CMK (cell line): ENCODE data around the gene NEMF.
"Not testable (repeated sequence)": the region's sequence is repeated elsewhere in the genome, so short reads cannot be mapped to it uniquely, and the experiment has no call there.

Source experiments
- DNase-seq: peaks from one replicate; pipeline ENCODE4 v3.0.0-alpha.2; 2010; ENCODE audit warnings: low read depth

The NEMF gene, protein sequence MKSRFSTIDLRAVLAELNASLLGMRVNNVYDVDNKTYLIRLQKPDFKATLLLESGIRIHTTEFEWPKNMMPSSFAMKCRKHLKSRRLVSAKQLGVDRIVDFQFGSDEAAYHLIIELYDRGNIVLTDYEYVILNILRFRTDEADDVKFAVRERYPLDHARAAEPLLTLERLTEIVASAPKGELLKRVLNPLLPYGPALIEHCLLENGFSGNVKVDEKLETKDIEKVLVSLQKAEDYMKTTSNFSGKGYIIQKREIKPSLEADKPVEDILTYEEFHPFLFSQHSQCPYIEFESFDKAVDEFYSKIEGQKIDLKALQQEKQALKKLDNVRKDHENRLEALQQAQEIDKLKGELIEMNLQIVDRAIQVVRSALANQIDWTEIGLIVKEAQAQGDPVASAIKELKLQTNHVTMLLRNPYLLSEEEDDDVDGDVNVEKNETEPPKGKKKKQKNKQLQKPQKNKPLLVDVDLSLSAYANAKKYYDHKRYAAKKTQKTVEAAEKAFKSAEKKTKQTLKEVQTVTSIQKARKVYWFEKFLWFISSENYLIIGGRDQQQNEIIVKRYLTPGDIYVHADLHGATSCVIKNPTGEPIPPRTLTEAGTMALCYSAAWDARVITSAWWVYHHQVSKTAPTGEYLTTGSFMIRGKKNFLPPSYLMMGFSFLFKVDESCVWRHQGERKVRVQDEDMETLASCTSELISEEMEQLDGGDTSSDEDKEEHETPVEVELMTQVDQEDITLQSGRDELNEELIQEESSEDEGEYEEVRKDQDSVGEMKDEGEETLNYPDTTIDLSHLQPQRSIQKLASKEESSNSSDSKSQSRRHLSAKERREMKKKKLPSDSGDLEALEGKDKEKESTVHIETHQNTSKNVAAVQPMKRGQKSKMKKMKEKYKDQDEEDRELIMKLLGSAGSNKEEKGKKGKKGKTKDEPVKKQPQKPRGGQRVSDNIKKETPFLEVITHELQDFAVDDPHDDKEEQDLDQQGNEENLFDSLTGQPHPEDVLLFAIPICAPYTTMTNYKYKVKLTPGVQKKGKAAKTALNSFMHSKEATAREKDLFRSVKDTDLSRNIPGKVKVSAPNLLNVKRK

DNA sequence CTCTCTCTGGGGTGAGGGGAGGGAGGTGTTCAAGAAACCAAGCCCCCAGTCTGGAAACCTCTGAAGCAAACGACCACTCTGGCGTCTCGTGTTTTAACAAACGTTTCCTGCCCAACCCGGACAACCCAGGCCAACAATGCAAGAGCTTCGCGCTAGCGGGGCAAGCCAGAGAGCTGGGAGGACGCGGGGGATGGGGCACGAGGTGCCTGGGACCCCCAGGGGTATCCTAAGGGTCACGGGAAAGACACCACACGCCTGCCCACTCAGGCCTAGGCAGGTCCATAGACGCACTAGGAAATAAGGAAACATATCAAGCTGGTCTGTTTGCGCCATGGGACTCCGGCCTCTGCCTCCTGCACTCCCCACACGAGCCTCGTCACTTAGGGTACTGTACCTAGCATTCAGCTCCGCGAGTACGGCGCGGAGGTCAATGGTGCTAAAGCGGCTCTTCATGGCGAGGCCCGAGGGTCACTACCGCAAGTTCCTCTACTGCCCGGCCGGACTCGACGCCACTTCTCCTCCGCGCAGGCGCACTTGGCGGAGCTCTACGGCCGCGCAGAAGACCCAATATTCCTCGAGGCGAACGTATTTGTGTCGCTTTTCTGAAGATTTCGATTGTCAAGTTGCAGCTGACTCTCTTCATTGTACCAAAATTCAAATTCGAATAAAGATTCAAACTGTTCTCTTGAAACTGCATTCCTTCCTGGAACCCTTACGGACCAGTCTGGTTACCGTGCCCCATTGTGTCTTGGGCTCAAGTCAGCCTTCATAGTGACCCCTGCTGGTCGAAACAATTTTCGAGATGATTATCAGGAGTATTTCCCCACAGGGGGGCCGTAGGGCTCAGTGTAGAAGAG is at the start of gene NEMF:
Gene NEMF, minus strand, starts transcription at position 488 of the 857 bp plus-strand sequence. Its CDS starts 35 bp downstream, at position 453.
- peak; percentile 62 for DNase-seq

DNA sequence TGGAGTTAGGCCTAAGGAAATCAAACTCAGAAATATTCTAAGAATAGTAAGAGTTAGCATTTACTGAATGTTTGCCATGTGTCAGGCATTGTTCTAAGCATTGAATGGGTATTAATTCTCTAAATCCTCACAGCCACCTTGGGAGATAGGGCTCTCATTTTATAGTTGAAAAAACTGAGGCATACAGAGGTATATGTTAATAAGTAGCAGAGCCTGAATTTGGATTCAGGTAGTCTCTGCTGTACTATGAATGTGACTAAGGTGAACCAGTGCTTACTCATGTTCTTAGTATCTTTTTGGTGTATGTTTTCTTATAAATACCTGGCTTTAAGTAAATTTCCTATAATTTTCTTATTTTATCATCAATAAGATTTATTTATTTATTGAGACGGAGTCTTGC is 48.4 kb upstream of the NEMF start:
- DNase-seq: no peak

DNA sequence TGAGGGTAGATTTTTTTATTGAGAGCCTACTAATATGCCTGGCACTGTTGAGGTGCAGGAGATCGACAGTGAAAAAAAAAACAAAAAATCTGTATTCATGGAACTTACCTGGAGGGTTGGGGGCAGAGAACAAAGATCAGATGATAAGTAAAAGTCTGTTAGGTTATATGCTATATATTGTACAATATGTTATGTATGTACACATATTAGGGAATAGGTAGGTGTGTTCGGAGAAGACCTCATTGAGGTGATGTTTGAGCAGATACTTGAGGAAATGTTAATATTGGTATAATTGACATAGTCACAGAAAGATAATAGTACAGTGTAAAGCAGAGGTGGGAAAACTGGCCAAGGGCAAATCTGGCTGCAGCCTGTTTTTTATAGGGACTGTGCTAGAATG is 45.9 kb upstream of the NEMF start:
- no peak for DNase-seq

DNA sequence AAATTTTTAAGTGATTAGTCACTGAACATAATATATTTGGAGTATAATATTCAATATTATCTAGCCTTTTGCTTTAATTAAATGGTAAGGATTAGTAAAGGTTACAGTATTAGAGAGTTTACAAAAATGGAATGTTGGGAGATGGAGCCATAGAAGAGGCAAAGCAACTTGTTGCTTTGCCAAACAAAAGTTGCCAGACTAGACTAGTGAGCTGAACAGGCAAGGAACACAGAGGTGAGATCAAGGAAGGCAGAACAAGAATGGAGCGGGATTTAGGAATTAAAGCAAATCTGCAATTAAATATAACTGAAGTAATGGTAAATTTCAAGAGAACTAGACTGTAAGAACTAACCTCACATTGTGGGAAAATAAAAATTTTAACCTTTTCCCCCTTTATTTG is 45.4 kb upstream of the NEMF start:
- no peak for DNase-seq

DNA sequence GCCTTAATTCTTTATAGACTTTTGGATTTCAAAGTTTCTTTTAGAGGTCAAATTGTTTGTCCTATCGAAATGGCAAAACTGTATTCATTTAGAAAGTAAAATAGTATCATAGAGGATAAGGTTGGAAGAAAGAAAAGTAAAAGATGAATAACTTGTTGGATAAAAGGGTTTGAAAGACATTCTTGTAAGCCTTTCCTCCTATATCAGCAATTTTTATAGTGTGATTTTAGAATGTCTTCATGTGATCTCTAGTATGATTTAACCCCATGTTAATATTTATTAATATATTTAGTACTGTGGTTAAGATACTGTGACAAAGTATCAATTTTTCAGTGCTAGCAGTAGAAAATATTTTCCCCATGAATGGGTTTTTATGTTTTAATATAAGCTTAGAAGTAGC is 44.8 kb upstream of the NEMF start:
- no peak for DNase-seq

DNA sequence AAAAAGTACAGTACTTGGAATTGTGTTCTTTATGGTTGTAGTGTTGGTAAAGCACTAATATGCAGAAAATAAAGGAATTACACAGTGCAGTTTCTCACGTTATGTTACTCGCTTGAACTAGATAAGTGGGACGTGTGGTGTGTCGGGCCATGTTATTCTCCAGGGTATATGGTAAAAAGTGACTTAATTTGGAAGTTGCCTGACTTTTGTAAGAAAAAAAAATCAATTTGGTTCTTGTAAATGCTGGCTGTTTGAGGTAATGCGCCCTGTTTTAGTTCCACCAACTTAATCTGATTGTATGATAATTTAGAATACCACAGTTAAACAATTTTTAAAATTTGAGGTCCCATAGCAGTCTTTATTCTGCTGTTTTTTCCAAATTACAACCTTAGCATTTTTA is 44.4 kb upstream of the NEMF start:
- no peak for DNase-seq

DNA sequence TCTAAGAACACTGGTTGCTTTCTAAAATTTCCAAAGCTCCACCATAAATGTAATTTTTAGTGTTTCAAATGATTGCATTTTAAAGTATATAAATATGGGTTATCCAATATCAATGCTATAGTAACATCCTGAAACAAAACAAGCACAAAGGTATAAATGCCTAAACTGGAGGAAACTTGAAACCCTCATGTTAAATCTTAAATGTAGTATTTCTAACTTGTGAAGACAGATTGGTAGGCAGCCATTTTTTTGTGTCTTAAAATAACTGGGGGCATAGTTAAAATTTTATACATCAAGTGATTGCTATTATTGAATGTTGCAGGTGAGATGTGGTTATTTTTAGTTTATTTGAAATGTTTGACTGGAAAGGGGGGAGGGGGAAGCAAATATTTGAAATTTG is 43.7 kb upstream of the NEMF start:
- DNase-seq: not testable (repeated sequence)

DNA sequence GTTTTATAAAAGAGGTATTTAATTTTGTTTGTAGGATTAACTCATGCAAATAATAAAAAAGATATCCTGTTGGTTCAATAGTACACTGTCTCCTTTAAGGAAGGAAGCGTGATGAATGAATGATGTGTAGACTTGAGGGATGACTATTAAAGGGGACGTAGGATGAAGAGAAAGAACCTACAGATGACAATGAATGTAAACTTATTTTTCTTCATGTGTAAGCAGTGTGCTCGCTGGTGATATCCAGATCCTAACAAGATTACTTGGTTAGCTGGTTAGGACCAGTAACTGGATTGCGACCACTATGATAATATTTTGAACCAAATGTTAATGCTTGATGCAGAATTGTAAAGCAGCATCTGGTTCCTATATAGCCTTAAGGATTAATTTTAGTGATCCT is 42.9 kb upstream of the NEMF start:
- DNase-seq: no peak

DNA sequence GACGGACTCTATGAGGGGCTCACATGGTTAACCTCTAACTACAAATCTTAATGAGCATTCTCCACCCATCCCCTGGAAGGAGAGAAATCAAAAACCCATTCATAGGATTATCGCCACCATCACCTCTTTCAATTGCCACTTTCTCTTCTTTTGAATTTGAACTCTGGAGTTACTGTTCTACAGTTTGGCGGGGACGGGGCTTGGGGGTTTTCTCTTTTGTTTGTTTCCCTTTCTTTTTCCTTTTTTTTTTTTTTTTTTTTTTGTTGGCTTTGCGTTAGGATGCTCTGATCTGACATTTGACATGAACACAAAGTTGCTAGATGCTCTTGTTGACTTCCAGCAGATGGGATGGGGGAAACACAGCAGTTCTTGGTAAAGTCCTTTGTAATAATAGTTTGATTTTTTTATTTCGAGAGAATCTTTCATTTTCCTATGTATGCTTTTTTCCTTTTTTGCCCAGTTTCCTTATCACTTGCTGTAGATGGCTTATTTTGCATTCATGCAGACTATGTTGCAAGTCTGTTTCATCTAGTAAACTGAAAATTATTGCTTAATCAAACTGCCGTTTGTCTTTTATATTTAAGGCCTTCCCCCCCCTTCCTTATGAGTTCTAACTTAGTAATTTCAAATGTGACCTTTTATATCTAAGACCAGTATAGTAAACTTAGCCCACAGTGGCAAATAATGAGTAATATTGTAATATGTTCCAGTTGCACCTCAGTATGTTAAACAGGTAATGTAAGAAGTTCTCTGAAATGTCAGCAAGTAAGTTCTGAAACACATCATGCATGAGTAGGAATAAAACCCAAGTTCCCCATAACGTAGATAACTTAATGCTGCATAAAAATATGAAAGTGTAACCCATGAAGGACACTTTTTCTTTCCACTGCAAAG is 41.9 kb upstream of the NEMF start:
- DNase-seq: not testable (repeated sequence)

DNA sequence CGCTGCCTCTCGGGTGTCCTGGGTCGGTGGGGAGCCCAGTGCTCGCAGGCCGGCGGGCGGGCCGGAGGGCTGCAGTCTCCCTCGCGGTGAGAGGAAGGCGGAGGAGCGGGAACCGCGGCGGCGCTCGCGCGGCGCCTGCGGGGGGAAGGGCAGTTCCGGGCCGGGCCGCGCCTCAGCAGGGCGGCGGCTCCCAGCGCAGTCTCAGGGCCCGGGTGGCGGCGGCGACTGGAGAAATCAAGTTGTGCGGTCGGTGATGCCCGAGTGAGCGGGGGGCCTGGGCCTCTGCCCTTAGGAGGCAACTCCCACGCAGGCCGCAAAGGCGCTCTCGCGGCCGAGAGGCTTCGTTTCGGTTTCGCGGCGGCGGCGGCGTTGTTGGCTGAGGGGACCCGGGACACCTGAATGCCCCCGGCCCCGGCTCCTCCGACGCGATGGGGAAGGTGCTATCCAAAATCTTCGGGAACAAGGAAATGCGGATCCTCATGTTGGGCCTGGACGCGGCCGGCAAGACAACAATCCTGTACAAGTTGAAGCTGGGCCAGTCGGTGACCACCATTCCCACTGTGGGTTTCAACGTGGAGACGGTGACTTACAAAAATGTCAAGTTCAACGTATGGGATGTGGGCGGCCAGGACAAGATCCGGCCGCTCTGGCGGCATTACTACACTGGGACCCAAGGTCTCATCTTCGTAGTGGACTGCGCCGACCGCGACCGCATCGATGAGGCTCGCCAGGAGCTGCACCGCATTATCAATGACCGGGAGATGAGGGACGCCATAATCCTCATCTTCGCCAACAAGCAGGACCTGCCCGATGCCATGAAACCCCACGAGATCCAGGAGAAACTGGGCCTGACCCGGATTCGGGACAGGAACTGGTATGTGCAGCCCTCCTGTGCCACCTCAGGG is 41.0 kb upstream of the NEMF start:
- DNase-seq: peak; percentile 45

DNA sequence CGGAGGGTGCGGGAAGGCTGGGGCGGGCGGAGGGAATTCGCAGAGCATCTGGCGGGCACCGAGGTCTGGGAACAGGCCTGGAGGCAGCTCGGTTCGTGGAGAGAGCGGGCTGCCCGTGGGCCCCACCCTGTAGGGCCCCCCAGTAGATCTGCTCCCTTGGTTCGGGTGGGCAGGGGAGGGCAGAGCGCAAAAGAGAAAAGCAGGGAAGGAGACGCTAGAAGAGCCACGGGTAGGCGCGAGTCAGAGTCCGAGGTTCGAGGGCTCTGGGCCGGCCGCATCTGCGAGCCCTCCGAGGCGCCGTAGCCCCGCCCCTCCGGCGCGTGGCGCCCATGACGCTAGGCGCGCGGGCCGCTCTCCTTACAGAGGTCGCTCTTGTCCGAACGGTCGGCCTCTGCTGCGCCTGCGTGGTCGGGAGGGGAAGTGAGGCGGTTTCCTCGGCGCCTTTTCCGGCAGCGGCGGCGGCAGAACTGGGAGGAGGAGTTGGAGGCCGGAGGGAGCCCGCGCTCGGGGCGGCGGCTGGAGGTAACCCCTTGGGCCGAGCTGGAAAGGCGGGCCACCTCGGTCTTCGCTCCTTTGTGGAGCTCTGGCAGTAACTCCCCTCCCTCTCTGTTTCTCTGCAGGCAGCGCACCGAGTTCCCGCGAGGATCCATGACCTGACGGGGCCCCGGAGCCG is 40.2 kb upstream of the NEMF start, which contains the start of gene ARF6:
Gene ARF6, plus strand, starts transcription at position 447 of the 673 bp plus-strand sequence. CDS start 655 bp downstream, outside the sequence.
- peak; percentile 85 for DNase-seq

DNA sequence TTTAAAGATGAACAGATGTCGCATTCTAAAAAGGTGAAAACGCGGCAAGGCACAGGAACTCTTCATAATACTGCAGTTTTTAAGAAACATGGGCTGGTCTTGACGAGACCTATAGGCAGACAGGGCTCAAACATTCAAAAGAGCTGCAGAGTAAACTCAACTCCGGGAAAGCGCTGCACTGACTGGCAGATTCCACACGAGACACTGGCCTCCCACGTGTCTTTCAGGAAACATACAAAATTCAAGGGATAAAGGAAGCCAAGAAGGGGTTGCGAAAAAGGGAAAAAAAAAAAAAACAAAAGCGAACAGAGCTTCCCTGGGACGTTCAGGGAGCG is 39.7 kb upstream of the NEMF start:
- DNase-seq: peak; percentile 53

DNA sequence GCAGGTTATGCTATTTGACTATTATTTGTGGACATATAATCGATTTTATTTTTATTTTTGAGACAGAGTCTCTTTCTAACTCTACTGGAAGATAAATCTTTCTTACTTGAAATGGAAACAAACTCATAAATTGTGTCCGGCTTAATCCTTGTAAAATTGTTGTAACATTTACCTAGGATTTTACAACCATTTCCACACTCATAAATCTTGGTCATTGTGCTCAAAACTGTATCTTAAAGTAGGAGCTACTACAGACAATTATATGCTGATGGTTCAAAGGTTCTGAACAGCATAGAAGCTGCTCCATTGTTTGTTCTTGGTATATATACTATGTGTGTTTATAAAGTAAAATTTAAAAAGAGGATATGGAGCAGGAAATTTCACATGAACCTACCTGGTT is 35.7 kb upstream of the NEMF start:
- DNase-seq: no peak

DNA sequence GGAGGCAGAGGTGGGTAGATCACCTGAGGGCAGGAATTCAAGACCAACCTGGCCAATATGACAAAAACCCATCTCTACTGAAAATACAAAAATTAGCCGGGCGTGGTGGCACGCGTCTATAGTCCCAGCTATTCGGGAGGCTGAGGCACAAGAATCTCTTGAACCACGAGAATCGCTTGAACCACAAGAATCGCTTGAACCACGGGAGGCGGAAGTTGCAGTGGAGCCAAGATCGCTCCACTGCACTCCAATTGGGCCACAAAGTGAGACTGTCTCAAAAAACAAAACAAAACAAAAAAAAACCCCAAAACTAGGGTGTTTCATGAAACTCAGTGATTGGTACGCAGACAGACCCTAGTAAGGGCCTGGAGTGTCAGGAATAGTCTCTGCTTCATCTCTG is 33.9 kb upstream of the NEMF start:
- DNase-seq: no peak

DNA sequence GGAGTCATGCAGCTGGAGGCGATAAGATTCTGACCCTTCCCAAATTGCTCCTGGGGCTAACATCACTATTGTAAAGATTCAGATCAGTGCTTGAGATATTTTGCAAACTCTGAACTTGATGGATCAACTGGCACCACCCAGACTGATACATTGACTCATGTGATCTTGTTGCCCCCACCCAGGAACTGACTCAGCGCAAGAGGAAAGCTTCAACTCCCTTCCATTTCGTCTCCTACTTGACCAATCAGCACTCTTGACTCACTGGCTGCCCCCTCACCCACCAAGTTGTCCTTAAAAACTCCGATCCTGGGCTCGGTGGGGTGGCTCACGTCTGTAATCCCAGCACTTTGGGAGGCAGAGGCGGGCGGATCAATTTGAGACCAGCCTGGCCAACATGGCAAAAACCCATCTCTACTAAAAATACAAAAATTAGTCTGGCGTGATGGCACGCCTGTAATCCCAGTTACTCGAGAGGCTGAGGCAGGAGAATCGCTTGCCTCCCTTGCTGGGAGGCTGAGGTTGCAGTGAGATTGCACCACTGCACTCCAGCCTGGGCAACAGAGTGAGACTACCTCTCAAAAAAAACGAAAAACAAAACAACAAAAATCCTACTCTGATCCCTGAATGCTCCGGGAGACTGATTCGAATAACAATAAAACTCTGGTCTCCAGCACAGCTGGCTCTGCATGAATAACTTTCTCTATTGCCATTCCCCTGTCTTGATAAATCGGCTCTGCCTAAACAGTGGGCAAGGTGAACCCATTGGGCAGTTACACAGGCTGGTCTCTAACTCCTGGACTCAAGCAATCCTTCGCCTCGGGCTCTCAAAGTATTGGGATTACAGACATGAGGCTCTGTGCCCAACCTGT is 30.5 kb upstream of the NEMF start:
- DNase-seq: no peak

DNA sequence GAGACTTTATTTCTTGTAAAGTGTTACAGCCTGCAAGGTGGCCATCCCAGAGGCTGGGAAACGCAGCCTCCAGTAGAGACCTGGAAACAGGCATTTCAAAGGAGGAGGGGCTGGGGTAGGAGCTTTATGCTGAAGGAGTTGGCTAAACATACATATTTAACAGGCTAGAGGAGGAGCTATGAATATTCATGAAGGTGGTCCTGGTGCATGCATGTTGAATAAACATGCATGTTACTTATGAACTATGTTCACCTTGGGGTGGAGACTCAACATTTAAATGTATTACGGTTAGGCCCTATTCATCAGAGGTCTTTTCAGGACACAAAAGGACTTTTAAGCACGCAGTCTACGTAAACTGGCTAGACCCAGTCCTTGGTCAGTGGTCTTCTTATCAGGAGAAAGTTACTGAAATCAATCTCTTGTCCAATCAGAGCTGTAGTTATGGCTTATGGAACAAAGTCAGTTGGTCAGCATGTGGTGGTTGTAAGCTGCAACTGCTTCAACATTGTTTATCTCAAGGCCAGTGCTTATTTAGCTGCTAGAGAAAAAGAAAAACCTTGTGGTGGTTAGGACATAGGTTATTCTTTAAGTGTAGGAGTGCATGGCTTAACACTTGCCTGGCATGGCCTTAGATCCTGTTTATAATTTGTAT is 28.9 kb upstream of the NEMF start:
- no peak for DNase-seq

DNA sequence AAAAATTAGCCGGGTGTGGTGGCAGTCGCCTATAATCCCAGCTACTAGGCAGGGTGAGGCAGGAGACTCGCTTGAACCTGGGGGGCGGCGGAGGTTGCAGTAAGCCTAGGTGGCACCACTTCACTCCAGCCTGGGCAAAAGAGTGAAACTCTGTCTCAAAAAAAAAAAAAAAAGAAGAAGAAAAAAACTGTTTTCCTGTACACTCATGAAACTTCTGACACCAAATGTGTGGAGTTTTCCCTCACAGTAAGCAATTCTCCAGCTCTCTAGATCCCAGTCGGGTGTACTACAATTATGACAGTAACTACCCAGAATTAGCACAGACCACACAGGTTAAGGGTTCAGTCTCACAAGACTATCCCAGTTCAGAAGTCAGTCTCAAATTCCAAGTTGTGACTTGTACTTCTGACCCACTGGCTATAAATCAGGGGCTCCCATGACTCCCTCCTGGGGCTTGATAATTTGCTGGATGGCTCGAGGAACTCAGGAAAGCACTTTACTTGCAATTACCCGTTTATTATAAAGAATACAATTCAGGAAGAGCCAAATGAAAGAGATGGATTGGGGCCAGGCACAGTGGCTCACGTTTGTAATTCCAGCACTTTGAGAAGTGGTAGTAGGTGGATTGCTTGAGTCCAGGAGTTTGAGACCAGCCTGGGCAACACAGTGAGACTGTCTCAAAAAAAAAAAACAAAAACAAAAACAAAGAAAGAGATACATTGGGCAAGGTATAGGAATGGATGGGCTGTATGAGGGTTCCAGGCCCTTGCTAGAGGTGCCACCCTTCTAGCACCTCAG is 27.9 kb upstream of the NEMF start:
- no peak for DNase-seq
